Ishikawa (cell line): ENCODE results near the gene TSEN15.
A peak's percentile ranks its signal among the peaks of the same experiment; 100 is the strongest.

Source experiments
- CEBPB ChIP-seq: IDR thresholded peaks from 2 replicates; pipeline ENCODE4 v1.6.1; 2012
- CREB1 ChIP-seq: IDR thresholded peaks from 2 replicates; pipeline ENCODE4 v1.6.1; 2012; ENCODE audit warnings: low read depth
- EGR1 ChIP-seq: IDR thresholded peaks from 2 replicates; pipeline ENCODE4 v1.6.1; 2012
- EP300 ChIP-seq: IDR thresholded peaks from 2 replicates; pipeline ENCODE4 v1.6.1; 2012; ENCODE audit warnings: borderline replicate concordance
- FOXM1 ChIP-seq: IDR thresholded peaks from 2 replicates; pipeline ENCODE4 v1.6.1; 2012; ENCODE audit warnings: low read depth, borderline replicate concordance
- MAX ChIP-seq: IDR thresholded peaks from 2 replicates; pipeline ENCODE4 v1.6.1; 2012
- NFIC ChIP-seq: IDR thresholded peaks from 2 replicates; pipeline ENCODE4 v1.6.1; 2012
- RAD21 ChIP-seq: IDR thresholded peaks from 2 replicates; pipeline ENCODE4 v1.6.1; 2012; ENCODE audit warnings: low read depth
- REST ChIP-seq: IDR thresholded peaks from 2 replicates; pipeline ENCODE4 v1.6.1; 2012; ENCODE audit warnings: low read depth, mild to moderate bottlenecking
- TAF1 ChIP-seq: IDR thresholded peaks from 2 replicates; pipeline ENCODE4 v1.6.1; 2012; ENCODE audit warnings: low read depth, mild to moderate bottlenecking
- TCF12 ChIP-seq: IDR thresholded peaks from 2 replicates; pipeline ENCODE4 v1.6.1; 2012; ENCODE audit warnings: low read depth
- TEAD4 ChIP-seq: IDR thresholded peaks from 2 replicates; pipeline ENCODE4 v1.6.1; 2012
- USF1 ChIP-seq: IDR thresholded peaks from 2 replicates; pipeline ENCODE4 v1.6.1; 2012
- YY1 ChIP-seq: IDR thresholded peaks from 2 replicates; pipeline ENCODE4 v1.6.1; 2012; ENCODE audit warnings: low read depth
- ZBTB7A ChIP-seq: IDR thresholded peaks from 2 replicates; pipeline ENCODE4 v1.6.1; 2012; ENCODE audit warnings: low read depth

The TSEN15 gene

GRCh38 chr1:184075055-184076029 is 23.8 kb downstream of the TSEN15 start:
- TF ChIP-seq FOXM1 (no peak), RAD21 (peak; percentile 69)

- no peak for TF ChIP-seq TAF1
- TF ChIP-seq NFIC: no peak
- no peak for TF ChIP-seq CEBPB
- TF ChIP-seq USF1: no peak
- TF ChIP-seq EP300: no peak
- TF ChIP-seq YY1: no peak
- TF ChIP-seq RAD21: no peak
These were observed 27.2 kb downstream of the TSEN15 start for GRCh38 chr1:184078564-184079249.

GRCh38 chr1:184080309-184080708 is 28.8 kb downstream of the TSEN15 start:
- TF ChIP-seq CEBPB: no peak
- TF ChIP-seq MAX: no peak
- no peak for TF ChIP-seq EP300
- no peak for TF ChIP-seq TAF1
- TF ChIP-seq FOXM1: no peak
- TF ChIP-seq EGR1: no peak
- TF ChIP-seq ZBTB7A: no peak
- no peak for TF ChIP-seq TCF12

- TF ChIP-seq REST (no peak), TCF12 (no peak), TEAD4 (no peak), TAF1 (no peak), NFIC (no peak), YY1 (no peak)
These were observed 31.2 kb downstream of the TSEN15 start for GRCh38 chr1:184082541-184083415.

GRCh38 chr1:184085667-184086066 is 34.1 kb downstream of the TSEN15 start:
- TF ChIP-seq YY1 (no peak), CREB1 (no peak), TCF12 (no peak), MAX (no peak), REST (no peak), CEBPB (no peak), TAF1 (no peak), USF1 (no peak), EP300 (no peak), FOXM1 (no peak), ZBTB7A (no peak), RAD21 (no peak), NFIC (no peak), EGR1 (no peak), TEAD4 (no peak)
